DOHH2 (cell line): Measurements from ENCODE around the gene CHEK1.
A peak's percentile ranks its signal among the peaks of the same experiment; 100 is the strongest.

ENCODE experiments used
- H3F3A ChIP-seq: fragments of 200-600 bp; sonication (generic), shearing (Covaris generic); 2 replicates; pipeline ENCODE4 v1.6.0; 2016; ENCODE audit warnings: antibody characterized with exemption, mild to moderate bottlenecking; ENCODE audit not compliant: control insufficient read depth, insufficient read depth
- H3K27ac ChIP-seq: fragments of 200-600 bp; sonication (generic); 2 replicates; pipeline ENCODE4 v1.5.1; 2014; ENCODE audit warnings: low read depth, mild to moderate bottlenecking, low read length, moderate library complexity
- H3K27me3 ChIP-seq: fragments of 200-600 bp; sonication (generic); 2 replicates; pipeline ENCODE4 v1.6.1; 2014; ENCODE audit warnings: mild to moderate bottlenecking, low read length, mixed read lengths; ENCODE audit not compliant: control insufficient read depth
- H3K36me3 ChIP-seq: fragments of 200-600 bp; sonication (generic); 2 replicates; pipeline ENCODE4 v1.6.1; 2014; ENCODE audit warnings: mild to moderate bottlenecking, low read length, moderate library complexity, mixed read lengths; ENCODE audit not compliant: control insufficient read depth
- H3K4me1 ChIP-seq: fragments of 200-600 bp; sonication (generic); 2 replicates; pipeline ENCODE4 v1.6.1; 2014; ENCODE audit warnings: mild to moderate bottlenecking, low read length, mixed read lengths; ENCODE audit not compliant: control insufficient read depth
- H3K4me2 ChIP-seq: fragments of 200-600 bp; sonication (generic); 2 replicates; pipeline ENCODE4 v1.6.0; 2014; ENCODE audit warnings: mild to moderate bottlenecking, low read length, moderate library complexity
- H3K4me3 ChIP-seq: fragments of 200-600 bp; sonication (generic); 2 replicates; pipeline ENCODE4 v1.5.1; 2014; ENCODE audit warnings: mild to moderate bottlenecking, low read length, mixed read lengths
- H3K79me2 ChIP-seq: fragments of 200-600 bp; sonication (generic); 2 replicates; pipeline ENCODE4 v1.6.1; 2014; ENCODE audit warnings: mild to moderate bottlenecking, low read length, mixed read lengths; ENCODE audit not compliant: control insufficient read depth
- H3K9me2 ChIP-seq: fragments of 200-600 bp; sonication (generic); replicated peaks from 2 replicates; pipeline ENCODE4 v1.6.1; 2014; ENCODE audit warnings: mild to moderate bottlenecking, low read length, mixed read lengths; ENCODE audit not compliant: control insufficient read depth
- H3K9me3 ChIP-seq: fragments of 200-600 bp; sonication (generic); 2 replicates; pipeline ENCODE4 v1.6.1; 2014; ENCODE audit warnings: antibody characterized with exemption, low read length, mixed read lengths; ENCODE audit not compliant: control insufficient read depth, insufficient read depth
- H4K20me1 ChIP-seq: fragments of 200-600 bp; sonication (generic); 2 replicates; pipeline ENCODE4 v1.6.0; 2014; ENCODE audit warnings: low read depth, mild to moderate bottlenecking, antibody characterized with exemption, low read length, moderate library complexity; ENCODE audit not compliant: control insufficient read depth, insufficient read depth
- EZH2phosphoT487 ChIP-seq: fragments of 200-600 bp; sonication (generic); IDR thresholded peaks from 2 replicates; pipeline ENCODE4 v1.6.1; 2017; ENCODE audit warnings: borderline replicate concordance, mild to moderate bottlenecking, antibody characterized with exemption, low read length, moderate library complexity, mixed read lengths
- TF ChIP-seq, protein P1 (sequence below): fragments of 200-600 bp; sonication (generic); IDR thresholded peaks from one replicate; pipeline ENCODE4 v1.5.1; 2014; ENCODE audit warnings: antibody characterized with exemption, mild to moderate bottlenecking, low read depth, low read length; ENCODE audit not compliant: poor library complexity, severe bottlenecking

CHEK1 gene

GRCh38 chr11:125627236-125627910 lies 2.4 kb downstream of the CHEK1 start:
- H3K79me2 ChIP-seq = peaks cover 71% of the 10 kb centered on the region

GRCh38 chr11:125637840-125638239 lies 12.9 kb downstream of the CHEK1 start:
- Histone ChIP-seq H3K27ac (no peak overlapping the region), H3K4me3 (no peak overlapping the region), H3K36me3 (peaks cover 96% of the 10 kb centered on the region), H3K4me2 (no peak overlapping the region), H3K4me1 (no peaks in the 10 kb centered on the region), H3K9me2 (no peaks in the 10 kb centered on the region), H3K9me3 (no peaks in the 10 kb centered on the region), H4K20me1 (no peaks in the 10 kb centered on the region), H3F3A (peaks cover 8% of the 10 kb centered on the region; the same call in 1 of the 2 replicates), H3K27me3 (no peaks in the 10 kb centered on the region), H3K79me2 (peaks cover 48% of the 10 kb centered on the region)
- no peak for TF ChIP-seq EZH2phosphoT487
- TF ChIP-seq, protein P1, sequence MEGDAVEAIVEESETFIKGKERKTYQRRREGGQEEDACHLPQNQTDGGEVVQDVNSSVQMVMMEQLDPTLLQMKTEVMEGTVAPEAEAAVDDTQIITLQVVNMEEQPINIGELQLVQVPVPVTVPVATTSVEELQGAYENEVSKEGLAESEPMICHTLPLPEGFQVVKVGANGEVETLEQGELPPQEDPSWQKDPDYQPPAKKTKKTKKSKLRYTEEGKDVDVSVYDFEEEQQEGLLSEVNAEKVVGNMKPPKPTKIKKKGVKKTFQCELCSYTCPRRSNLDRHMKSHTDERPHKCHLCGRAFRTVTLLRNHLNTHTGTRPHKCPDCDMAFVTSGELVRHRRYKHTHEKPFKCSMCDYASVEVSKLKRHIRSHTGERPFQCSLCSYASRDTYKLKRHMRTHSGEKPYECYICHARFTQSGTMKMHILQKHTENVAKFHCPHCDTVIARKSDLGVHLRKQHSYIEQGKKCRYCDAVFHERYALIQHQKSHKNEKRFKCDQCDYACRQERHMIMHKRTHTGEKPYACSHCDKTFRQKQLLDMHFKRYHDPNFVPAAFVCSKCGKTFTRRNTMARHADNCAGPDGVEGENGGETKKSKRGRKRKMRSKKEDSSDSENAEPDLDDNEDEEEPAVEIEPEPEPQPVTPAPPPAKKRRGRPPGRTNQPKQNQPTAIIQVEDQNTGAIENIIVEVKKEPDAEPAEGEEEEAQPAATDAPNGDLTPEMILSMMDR = peak; percentile 16

More at GRCh38 chr11:125627236-125627910, 2.4 kb downstream of the CHEK1 start:
- H3K27ac ChIP-seq = no peak overlapping the region
- H3K36me3 ChIP-seq = peaks cover 62% of the 10 kb centered on the region
- no peaks in the 10 kb centered on the region for H3K27me3 ChIP-seq
- peaks cover 31% of the 10 kb centered on the region for H3K4me1 ChIP-seq
- peaks cover 9% of the 10 kb centered on the region; the same call in 1 of the 2 replicates for H4K20me1 ChIP-seq
- peak overlapping the region; percentile 81 for H3K4me3 ChIP-seq
- peak overlapping the region; percentile 91 for H3K4me2 ChIP-seq
- H3F3A ChIP-seq = peaks cover 13% of the 10 kb centered on the region
- no peaks in the 10 kb centered on the region for H3K9me3 ChIP-seq
- TF ChIP-seq, protein P1 = no peak
- TF ChIP-seq EZH2phosphoT487 = no peak
- H3K9me2 ChIP-seq = no peaks in the 10 kb centered on the region

DNA sequence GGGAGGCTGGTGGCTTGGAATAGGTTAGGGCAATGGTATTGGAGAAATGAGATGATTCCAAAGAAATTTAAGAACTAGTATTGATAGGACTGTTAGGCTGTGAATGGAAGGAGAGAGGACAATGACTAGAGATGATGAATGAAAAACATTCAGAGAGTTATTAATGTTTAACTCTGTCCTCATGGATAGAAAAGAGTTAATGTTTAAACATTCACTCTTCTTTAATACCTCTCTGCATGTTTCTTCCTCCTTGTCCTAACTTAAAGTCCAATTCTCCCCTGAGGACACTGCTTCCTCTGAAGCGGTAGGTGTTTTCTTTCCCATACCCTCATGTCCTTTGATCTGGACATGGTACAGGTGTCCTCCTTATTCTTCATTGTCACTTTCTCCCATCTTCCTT lies 13.4 kb downstream of the CHEK1 start:
- H3K36me3 ChIP-seq = peaks cover 91% of the 10 kb centered on the region
- no peaks in the 10 kb centered on the region for H3K4me1 ChIP-seq
- H3F3A ChIP-seq = peaks cover 8% of the 10 kb centered on the region; the same call in 1 of the 2 replicates
- no peak overlapping the region for H3K4me3 ChIP-seq
- no peak overlapping the region for H3K4me2 ChIP-seq
- peaks cover 44% of the 10 kb centered on the region for H3K79me2 ChIP-seq
- no peak for TF ChIP-seq EZH2phosphoT487
- TF ChIP-seq, protein P1 = peak; percentile 1
- H3K9me3 ChIP-seq = no peaks in the 10 kb centered on the region
- H4K20me1 ChIP-seq = no peaks in the 10 kb centered on the region
- no peaks in the 10 kb centered on the region for H3K27me3 ChIP-seq
- no peaks in the 10 kb centered on the region for H3K9me2 ChIP-seq
- no peak overlapping the region for H3K27ac ChIP-seq
